HG02885 (cell line): ENCODE results near the gene HSD11B2.

Experiments
- ATAC-seq: cut with Tn5 transposase; IDR thresholded peaks from one replicate; pipeline ENCODE4 v1.9.1; 2021; ENCODE audit warnings: mild to moderate bottlenecking; ENCODE audit not compliant: unreplicated experiment, poor library complexity

Gene HSD11B2

DNA sequence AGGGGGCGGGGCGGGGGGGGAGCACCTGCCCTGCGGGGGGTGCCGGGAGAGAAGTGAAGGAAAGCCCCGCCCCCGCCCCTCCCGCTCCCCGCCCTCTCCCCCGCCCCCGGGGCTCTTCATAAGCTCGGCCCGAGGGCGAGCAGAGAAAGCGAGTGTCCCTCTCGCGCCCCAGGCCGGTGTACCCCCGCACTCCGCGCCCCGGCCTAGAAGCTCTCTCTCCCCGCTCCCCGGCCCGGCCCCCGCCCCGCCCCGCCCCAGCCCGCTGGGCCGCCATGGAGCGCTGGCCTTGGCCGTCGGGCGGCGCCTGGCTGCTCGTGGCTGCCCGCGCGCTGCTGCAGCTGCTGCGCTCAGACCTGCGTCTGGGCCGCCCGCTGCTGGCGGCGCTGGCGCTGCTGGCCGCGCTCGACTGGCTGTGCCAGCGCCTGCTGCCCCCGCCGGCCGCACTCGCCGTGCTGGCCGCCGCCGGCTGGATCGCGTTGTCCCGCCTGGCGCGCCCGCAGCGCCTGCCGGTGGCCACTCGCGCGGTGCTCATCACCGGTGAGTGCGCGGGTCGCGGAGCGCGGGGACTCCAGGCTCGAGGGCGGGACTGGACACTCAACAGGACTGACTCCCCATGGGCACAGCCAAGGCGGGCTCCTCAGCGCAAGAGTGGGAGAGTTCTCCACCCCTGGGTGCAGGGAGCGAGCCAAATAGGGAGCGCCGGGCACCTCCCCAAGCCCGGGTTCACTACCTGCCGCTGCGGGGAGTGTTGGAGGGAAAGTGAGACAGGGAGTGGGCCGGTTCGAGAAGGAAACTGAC lies at the start of gene HSD11B2:
HSD11B2 (plus strand) TSS at position 145 of the 798 bp plus-strand sequence; CDS start at position 273, 128 bp downstream.
- ATAC-seq = no peak

DNA sequence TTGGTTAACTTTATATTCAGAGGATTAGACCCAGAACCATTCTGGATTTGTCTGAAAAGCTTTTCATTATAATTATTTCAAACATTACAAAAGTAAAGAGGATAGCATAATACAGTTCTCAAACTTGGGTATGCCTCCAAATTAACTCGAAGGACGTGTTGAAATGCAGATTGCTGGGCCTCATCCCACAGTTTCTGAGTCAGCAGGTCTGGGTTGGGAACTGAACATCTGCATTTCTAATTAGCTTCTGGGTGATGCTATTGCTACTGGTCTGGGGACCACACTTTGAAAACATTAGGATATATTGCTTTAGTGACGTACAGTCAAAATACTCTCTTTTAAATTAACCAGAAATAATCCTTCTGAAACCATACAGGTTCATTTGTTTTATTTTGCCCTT lies 47.6 kb upstream of the HSD11B2 start:
- ATAC-seq = no peak

- no peak for ATAC-seq
These were observed 46.0 kb upstream of the HSD11B2 start for GRCh38 chr16:67384778-67385510.

DNA sequence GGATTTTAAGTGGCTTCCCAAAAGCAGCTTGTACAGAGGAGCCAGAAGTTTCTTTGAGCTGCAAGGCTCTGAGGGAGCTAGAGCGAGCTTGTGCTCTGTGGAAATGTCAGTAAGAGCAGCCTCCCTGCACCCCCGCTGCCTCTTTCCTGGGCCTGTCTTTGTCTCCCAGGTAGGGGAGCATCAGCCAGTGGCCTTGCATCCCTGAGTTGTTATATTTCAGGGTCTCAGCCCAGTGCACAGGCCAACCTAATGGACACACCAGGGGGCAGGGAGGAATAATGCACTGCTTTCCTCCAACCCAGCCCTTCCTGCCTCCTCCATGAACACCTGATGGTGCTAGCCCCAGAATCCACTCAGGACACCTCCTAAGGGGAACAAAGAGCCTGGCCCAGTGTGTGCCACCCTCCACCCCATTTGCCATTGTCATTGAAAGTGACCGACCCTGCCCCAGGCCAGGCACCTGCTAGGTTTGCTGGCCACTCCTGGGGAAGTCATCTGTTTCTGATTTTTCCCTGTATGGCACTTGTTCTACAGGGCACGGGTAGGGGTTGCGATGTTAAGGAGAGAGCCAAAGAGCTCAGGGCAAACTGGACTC lies 44.0 kb upstream of the HSD11B2 start:
- ATAC-seq = no peak

DNA sequence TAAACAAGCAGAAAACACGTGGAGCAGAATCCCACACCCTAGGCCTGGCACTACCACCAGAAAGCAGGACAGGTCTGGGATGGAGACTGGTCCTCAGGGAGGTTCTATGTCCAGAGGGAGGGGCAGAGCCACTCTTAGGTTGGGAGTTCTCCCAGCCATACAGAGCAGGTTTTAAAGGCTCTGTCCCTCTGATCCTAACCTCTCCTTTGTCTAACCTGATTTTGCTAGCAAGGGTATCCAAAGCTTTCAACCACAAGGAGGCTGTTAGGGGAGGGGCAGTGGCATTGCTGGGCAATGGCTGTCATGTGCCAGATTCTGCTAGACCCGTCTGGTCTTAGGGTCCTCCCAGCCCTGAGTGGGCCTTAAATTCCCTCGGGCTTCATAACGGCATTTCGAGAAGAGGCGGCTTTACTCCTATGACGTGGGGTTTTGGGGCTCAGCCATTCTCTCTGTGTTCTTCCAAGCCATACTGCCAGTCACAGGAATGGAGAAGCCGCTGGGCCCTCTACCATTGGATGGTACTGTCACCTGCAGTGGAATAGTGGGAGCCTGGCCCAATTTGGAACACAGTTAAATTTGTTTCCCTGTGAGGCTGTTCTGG lies 43.3 kb upstream of the HSD11B2 start:
- no peak for ATAC-seq

- ATAC-seq = no peak
These were observed 42.7 kb upstream of the HSD11B2 start for GRCh38 chr16:67388191-67388590.

DNA sequence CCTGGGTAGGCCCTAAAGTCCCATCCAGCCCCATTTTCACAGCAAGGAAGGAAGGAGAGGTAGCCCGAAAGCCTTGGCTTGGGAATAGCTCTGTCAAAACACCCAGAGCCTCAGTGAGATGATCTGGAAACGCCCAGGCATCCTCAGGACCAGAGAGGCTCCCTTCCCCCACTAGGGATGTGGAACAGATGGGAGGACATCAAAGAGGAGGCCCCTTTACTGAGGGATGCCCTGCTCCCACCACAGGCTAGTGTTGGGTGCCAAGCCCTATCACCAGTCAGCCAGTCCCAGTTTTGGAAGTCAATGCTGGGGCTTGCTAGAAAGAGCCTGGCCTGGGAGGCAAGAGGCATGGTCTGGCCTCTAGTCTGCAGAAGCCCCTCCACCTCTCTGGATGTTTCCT lies 42.3 kb upstream of the HSD11B2 start:
- no peak for ATAC-seq

DNA sequence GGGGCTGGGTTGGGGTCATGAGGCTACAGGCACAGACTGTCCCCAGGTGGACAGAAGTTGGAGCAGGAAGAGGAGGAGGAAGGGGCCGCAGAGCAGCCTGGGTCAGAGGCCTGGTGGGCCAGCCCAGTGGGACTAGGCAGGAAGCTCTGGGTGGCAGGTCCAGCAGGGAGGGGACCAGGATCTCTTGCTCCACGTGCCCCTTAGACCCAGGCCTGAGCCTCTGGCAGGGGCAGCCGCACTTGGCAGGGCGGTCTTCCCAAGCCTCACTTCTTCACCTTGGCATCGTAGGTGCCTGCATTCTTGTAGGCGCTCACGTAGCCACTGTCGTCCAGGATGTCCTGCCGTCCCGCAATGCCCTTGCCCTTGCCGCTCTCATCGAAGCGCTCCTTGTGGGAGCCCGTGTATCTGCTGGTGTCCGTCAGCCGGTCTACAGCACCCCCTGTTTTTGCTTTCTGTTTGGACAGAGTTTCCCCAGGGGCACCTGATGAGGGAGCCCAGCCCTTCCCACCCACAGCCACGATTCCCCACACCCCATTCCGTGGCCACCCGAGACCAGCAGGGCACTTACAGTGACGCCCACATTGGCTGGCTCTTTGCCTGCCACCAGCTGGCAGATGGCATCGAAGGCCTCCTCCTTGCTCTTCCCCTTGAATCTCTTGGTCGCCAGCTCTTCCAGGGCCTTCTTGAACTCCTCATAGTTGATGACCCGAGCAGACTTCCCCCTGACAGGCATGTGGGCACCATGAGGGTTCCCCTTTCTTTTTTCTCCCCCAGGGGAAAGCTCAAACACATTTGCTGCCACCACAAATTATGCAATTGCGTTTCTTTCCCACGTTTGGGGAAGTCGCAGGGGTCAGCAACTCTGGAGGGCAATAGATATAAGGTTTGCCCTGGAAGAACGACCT lies 40.8 kb upstream of the HSD11B2 start:
- ATAC-seq = no peak

GRCh38 chr16:67390816-67391423 lies 40.0 kb upstream of the HSD11B2 start:
- ATAC-seq = no peak

DNA sequence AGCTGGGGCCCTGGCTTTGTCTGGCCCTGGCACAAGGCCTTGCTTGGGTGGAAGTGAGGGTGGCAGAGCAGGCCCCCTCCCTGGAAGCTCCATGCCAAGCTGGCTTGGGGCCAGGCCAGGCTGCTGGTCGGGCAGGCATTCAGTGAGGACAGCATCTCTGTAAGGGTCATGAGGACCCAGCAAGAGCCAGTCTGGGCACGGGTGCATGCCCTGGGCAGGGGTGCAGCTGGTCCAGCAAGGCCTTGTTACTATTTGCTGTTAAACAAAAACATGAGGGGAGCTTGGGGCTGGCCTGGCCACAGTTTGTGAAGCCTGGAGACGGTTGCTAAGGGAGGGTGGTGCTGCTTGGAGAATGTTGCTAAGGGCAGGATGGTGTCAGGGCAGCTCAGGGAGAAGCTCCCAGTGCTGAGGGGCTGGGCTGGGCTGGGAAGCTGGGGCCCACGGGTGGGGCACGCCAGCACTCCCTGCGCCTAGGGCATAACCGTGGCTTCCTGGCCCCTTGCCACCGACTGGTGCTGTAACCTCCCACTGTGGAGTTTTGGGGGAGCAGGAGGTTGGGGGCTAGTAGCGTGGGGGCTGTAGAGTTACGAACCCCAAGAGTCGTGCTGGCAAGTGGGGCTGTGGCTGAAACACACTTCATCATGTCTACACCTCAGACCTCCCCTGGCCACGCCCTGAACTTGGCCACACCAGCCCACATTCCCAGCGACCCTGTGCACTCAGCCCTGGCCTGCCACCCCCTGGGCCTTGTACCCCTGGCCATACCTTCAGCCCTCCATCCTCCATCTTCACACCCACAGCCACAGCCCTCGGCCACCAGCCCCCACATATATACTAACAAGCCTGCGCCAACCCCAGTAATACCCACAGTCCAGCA lies 39.3 kb upstream of the HSD11B2 start:
- ATAC-seq = no peak

GRCh38 chr16:67392301-67393059 lies 38.4 kb upstream of the HSD11B2 start:
- no peak for ATAC-seq

DNA sequence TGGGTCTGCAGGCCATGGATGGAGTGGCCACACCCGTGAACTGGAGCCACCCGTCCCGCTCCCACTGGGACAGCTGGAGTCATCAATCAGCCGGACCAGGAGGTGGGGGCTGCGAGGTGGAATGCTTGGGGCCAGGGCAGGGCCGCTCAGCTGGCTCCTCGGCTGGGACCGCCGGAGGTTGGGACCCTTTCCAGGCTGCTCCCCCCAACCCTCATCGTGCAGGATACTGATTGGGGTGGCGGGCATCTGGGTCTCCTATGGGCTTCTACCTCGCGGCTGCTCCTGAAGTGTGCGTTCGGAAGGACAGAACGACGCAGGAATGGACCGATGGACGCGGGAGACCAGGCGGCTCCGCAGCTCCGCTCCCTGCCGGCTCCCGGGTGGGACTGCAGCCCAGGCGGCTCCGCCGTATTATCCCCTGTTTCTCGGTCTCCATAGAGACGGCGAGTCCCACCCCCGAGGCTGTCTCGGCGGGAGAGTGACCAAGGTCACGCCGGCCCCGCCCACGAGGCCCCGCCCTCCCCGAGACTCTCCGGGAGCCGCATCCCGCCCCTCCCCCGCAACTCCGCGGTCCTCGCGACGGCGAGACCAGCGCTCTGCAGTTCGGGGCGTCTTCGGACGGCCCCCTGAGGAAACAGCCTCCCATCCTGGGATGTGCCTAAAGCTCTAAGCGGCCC lies 37.7 kb upstream of the HSD11B2 start, which contains the start of gene TPPP3:
TPPP3 (minus strand) TSS at position 388 of the 677 bp plus-strand sequence. CDS start 2,387 bp downstream, outside the sequence.
- ATAC-seq = no peak

GRCh38 chr16:67393788-67394154 lies 37.1 kb upstream of the HSD11B2 start:
- no peak for ATAC-seq

GRCh38 chr16:67394155-67395104 lies 36.5 kb upstream of the HSD11B2 start:
- ATAC-seq = no peak

- no peak for ATAC-seq
These were observed 35.8 kb upstream of the HSD11B2 start for GRCh38 chr16:67395105-67395457.

DNA sequence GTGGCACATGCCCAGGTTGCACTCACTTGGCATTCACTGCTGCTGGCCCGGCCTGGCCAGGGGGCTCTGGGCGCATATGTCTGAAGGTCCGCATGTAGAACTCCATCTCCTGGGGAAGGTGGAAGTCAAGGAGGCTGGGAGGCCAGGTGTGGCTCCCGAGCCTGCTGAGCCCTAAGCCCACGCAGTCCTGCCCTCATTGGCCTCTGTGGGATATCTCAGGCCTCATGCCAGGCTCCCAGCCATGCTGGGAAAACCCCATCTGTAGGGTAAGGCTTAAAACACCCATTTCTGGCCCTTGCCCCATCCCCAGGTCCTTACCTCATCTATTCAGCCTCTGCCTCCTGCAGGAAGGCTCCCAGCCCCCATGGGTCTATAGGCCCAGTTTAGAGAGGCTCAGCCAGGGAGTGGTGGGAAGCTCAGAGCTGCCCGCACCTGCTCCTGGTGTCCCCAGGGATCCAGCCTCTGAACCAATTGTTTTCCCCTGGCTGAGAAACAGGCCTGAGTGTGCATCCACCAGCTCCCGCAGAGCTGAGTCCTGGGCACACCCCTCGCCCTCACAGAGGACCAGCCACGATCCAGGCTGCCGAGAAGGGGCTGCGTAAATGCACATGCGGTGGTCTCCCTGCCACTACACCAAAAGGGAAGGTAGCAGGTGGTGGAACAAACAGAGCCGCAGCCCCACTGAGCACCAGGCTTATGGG lies 35.3 kb upstream of the HSD11B2 start:
- ATAC-seq = no peak
